C4-2B (cell line): ENCODE data around the gene ATP6V1G3.
A peak's percentile ranks its signal among the peaks of the same experiment; 100 is the strongest.

Experiments
- H3K27ac ChIP-seq: fragments of 450-650 bp; 2 replicates; pipeline ENCODE4 v1.5.1; 2017
- ZFX ChIP-seq: fragments of 450-650 bp; IDR thresholded peaks from 2 replicates; pipeline ENCODE4 v1.6.1; 2017
- TF ChIP-seq, protein P1 (sequence below): fragments of 450-650 bp; conservative IDR thresholded peaks from 2 replicates; pipeline ENCODE4 v1.5.1; 2017; ENCODE audit warnings: mild to moderate bottlenecking

The ATP6V1G3 gene

GRCh38 chr1:198556971-198557370, 16.5 kb upstream of the ATP6V1G3 start:
- TF ChIP-seq, protein P1, sequence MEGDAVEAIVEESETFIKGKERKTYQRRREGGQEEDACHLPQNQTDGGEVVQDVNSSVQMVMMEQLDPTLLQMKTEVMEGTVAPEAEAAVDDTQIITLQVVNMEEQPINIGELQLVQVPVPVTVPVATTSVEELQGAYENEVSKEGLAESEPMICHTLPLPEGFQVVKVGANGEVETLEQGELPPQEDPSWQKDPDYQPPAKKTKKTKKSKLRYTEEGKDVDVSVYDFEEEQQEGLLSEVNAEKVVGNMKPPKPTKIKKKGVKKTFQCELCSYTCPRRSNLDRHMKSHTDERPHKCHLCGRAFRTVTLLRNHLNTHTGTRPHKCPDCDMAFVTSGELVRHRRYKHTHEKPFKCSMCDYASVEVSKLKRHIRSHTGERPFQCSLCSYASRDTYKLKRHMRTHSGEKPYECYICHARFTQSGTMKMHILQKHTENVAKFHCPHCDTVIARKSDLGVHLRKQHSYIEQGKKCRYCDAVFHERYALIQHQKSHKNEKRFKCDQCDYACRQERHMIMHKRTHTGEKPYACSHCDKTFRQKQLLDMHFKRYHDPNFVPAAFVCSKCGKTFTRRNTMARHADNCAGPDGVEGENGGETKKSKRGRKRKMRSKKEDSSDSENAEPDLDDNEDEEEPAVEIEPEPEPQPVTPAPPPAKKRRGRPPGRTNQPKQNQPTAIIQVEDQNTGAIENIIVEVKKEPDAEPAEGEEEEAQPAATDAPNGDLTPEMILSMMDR: no peak
- no peak for TF ChIP-seq ZFX
- H3K27ac ChIP-seq: no peak overlapping the region

DNA sequence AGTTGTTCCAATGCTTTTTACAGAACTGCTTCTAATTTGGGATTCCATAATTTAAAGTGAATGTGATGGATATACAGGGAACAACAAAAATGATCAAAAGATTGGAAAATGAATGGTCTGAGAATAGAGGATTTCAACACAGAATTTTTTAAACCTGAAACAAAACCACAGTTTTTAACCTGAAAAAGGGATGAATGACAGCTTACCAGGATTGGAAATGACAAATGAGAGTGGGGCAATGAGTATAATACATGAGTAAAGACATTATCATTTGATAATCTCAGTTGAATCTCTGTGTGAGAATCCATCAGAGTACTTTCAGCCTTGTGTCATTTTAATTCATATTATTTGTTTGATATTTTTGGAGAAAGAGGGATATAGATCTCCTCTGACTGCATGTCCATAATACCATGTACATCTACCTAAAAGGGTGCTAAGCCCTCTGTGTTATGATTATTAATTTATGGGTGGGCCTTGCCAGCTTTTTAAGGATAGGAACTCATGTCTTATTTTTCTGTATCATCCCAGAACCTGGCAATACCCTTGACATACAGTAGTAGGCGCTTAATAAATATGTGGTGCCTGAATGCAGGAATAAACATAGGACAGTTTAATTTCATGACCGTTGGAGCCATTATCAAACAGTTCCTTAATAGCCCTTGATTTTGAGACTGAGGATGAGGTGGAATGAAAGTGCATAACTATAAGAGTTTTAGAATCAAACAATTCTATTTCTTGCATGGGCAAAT, 12.4 kb upstream of the ATP6V1G3 start:
- no peak overlapping the region for H3K27ac ChIP-seq
- TF ChIP-seq, protein P1: peak; percentile 66
- TF ChIP-seq ZFX: no peak

- no peak for TF ChIP-seq ZFX
- TF ChIP-seq, protein P1: no peak
- H3K27ac ChIP-seq: no peak overlapping the region
These were observed 10.6 kb upstream of the ATP6V1G3 start for GRCh38 chr1:198550941-198551524.

GRCh38 chr1:198549866-198550265, 9.4 kb upstream of the ATP6V1G3 start:
- no peak overlapping the region for H3K27ac ChIP-seq
- TF ChIP-seq, protein P1: no peak
- TF ChIP-seq ZFX: no peak

- no peak overlapping the region for H3K27ac ChIP-seq
- TF ChIP-seq, protein P1: no peak
- no peak for TF ChIP-seq ZFX
These were observed 8.4 kb upstream of the ATP6V1G3 start for GRCh38 chr1:198548890-198549289.

GRCh38 chr1:198545156-198545555, 4.7 kb upstream of the ATP6V1G3 start:
- no peak overlapping the region for H3K27ac ChIP-seq
- TF ChIP-seq, protein P1: no peak
- TF ChIP-seq ZFX: no peak

GRCh38 chr1:198544265-198544664, 3.8 kb upstream of the ATP6V1G3 start:
- H3K27ac ChIP-seq: no peak overlapping the region
- no peak for TF ChIP-seq ZFX
- TF ChIP-seq, protein P1: no peak
